HepG2 (cell line): ENCODE measurements around the gene NYNRIN. TPM values are rescaled to one million over a fixed set of nuclear protein-coding genes. Genes with fewer than 3 reads are reported as not detected.
A peak's percentile ranks its signal among the peaks of the same experiment; 100 is the strongest.

ENCODE experiments used
- CEBPB ChIP-seq: IDR thresholded peaks from 2 replicates; pipeline ENCODE4 v1.6.1; 2011; ENCODE audit warnings: low read depth, low read length, improper control_type of control experiment, borderline replicate concordance
- CHCHD3 ChIP-seq: sonication (generic); formaldehyde crosslinking; IDR thresholded peaks from 2 replicates; pipeline ENCODE4 v1.8.0; 2022; ENCODE audit warnings: mild to moderate bottlenecking, missing genetic modification reagents, moderate library complexity
- GATA4 ChIP-seq: sonication (generic); IDR thresholded peaks from 2 replicates; pipeline ENCODE4 v1.6.1; 2016; ENCODE audit warnings: antibody characterized with exemption, low read depth, borderline replicate concordance
- HHEX ChIP-seq: IDR thresholded peaks from 2 replicates; pipeline ENCODE4 v1.6.1; 2016; ENCODE audit warnings: control low read depth
- MBD4 ChIP-seq: IDR thresholded peaks from 2 replicates; pipeline ENCODE4 v1.6.1; 2012; ENCODE audit warnings: low read length, inconsistent platforms, borderline replicate concordance
- MLXIP ChIP-seq: sonication (generic); formaldehyde crosslinking; IDR thresholded peaks from 2 replicates; pipeline ENCODE4 v1.9.0; 2021; ENCODE audit warnings: missing genetic modification reagents, borderline replicate concordance
- MXD3 ChIP-seq: IDR thresholded peaks from 2 replicates; pipeline ENCODE4 v1.6.1; 2016; ENCODE audit warnings: mild to moderate bottlenecking, missing biosample characterization, missing genetic modification reagents
- NR0B2 ChIP-seq: sonication (generic); formaldehyde crosslinking; IDR thresholded peaks from 2 replicates; pipeline ENCODE4 v1.4.0; 2020; ENCODE audit warnings: mild to moderate bottlenecking, missing genetic modification reagents
- PAX8 ChIP-seq: sonication (generic); formaldehyde crosslinking; IDR thresholded peaks from 2 replicates; pipeline ENCODE4 v1.8.0; 2022; ENCODE audit warnings: mild to moderate bottlenecking, missing genetic modification reagents, borderline replicate concordance
- SAP130 ChIP-seq: IDR thresholded peaks from 2 replicates; pipeline ENCODE4 v1.6.1; 2016; ENCODE audit warnings: low read depth
- U2AF2 ChIP-seq: fragments of 200-400 bp; formaldehyde crosslinking; IDR thresholded peaks from 2 replicates; pipeline ENCODE4 v1.6.1; 2017; ENCODE audit warnings: low read depth, mild to moderate bottlenecking, low read length
- ZNF235 ChIP-seq: sonication (generic); formaldehyde crosslinking; IDR thresholded peaks from 2 replicates; pipeline ENCODE4 v1.8.1; 2023; ENCODE audit warnings: mild to moderate bottlenecking, missing genetic modification reagents, borderline replicate concordance
- ZNF280D ChIP-seq: sonication (generic); formaldehyde crosslinking; IDR thresholded peaks from 2 replicates; pipeline ENCODE4 v1.5.1; 2020; ENCODE audit warnings: mild to moderate bottlenecking, missing genetic modification reagents
- ZNF296 ChIP-seq: sonication (generic); formaldehyde crosslinking; conservative IDR thresholded peaks from 2 replicates; pipeline ENCODE4 v1.5.0; 2020; ENCODE audit warnings: mild to moderate bottlenecking, missing genetic modification reagents
- ZNF556 ChIP-seq: sonication (generic); formaldehyde crosslinking; IDR thresholded peaks from 2 replicates; pipeline ENCODE4 v1.4.0; 2020; ENCODE audit warnings: mild to moderate bottlenecking, missing genetic modification reagents, borderline replicate concordance
- ZNF629 ChIP-seq: sonication (generic); formaldehyde crosslinking; conservative IDR thresholded peaks from 2 replicates; pipeline ENCODE4 v1.5.0; 2020; ENCODE audit warnings: missing genetic modification reagents
- ZNF639 ChIP-seq: conservative IDR thresholded peaks from 2 replicates; pipeline ENCODE4 v1.6.1; 2018; ENCODE audit warnings: missing genetic modification reagents
- ZNF720 ChIP-seq: sonication (generic); formaldehyde crosslinking; IDR thresholded peaks from 2 replicates; pipeline ENCODE4 v1.4.0; 2020; ENCODE audit warnings: missing genetic modification reagents
- ZNF768 ChIP-seq: sonication (generic); formaldehyde crosslinking; IDR thresholded peaks from 2 replicates; pipeline ENCODE4 v1.4.0; 2020; ENCODE audit warnings: missing genetic modification reagents
- polyA plus RNA-seq, 8 experiments: library from polyadenylated mRNA; depleted of rRNA in 3 of 8; stranded (reverse) in 7 of 8; unstranded in 1 of 8; fragments of >200 nt; fragmentation: Illumina TruSeq in 4 of 8; extraction: Trizol in 4 of 8; gene quantifications; 2 replicates each; pipeline versions ENCODE4 v1.2.1 to v1.2.3, GENCODE V29; 2011 to 2016; ENCODE audit warnings: low read depth in 4 of 8, missing spikeins in 1 of 8, mixed read lengths in 1 of 8; ENCODE audit not compliant: insufficient read depth in 1 of 8
- total RNA-seq, 5 experiments: library from RNA; depleted of rRNA; stranded (reverse); fragments of >200 nt; fragmentation: Illumina TruSeq; extraction: Trizol; gene quantifications; 2 replicates each; pipeline ENCODE4 v1.2.3, GENCODE V29; 2016; ENCODE audit warnings: low read depth in 1 of 5

NYNRIN gene
- total and polyA plus RNA-seq, 2 of the 13 experiments (the other 11 are each of a cell fraction or from before 2014, with no cell fraction given), result 0.63 to 1.1 TPM

GRCh38 chr14:24366721-24367513 is 31.9 kb upstream of the NYNRIN start (continued):
- TF ChIP-seq MLXIP (CRISPR knock-in tag) (no peak), ZNF280D (CRISPR knock-in tag) (0 out of 2 replicates have a peak, but pooled peaks have one; percentile 78), HHEX (no peak), ZNF235 (CRISPR knock-in tag) (0 out of 2 replicates have a peak, but pooled peaks have one; percentile 78), ZNF296 (CRISPR knock-in tag) (no peak), ZNF556 (CRISPR knock-in tag) (peak; percentile 83; the same call in 1 of the 2 replicates), CEBPB (no peak), SAP130 (CRISPR knock-in tag) (peak; percentile 72), ZNF639 (CRISPR knock-in tag) (peak; percentile 36; the same call in 1 of the 2 replicates), U2AF2 (no peak), MBD4 (no peak), ZNF720 (CRISPR knock-in tag) (no peak), NR0B2 (CRISPR knock-in tag) (0 out of 2 replicates have a peak, but pooled peaks have one; percentile 30), GATA4 (no peak), MXD3 (CRISPR knock-in tag) (peak; percentile 44; the same call in 1 of the 2 replicates), ZNF768 (CRISPR knock-in tag) (peak; percentile 56; the same call in 1 of the 2 replicates), PAX8 (no peak), ZNF629 (CRISPR knock-in tag) (no peak), CHCHD3 (CRISPR knock-in tag) (no peak)
